Vagina (tissue), 2 donors: ENCODE data around the gene KIR2DL4.

Experiments used
- CTCF ChIP-seq, 3 experiments: fragments of 450-650 bp in 2 of 3; fragments of 200-600 bp in 1 of 3; sonication (generic) in 1 of 3; IDR thresholded peaks; one replicate each; pipeline ENCODE4 v1.5.1; 2017 to 2019; ENCODE audit warnings: antibody characterized with exemption in 3 of 3, mild to moderate bottlenecking in 2 of 3, moderate library complexity in 2 of 3
- POLR2A ChIP-seq, 2 donors: fragments of 450-650 bp; IDR thresholded peaks; one replicate each; pipeline ENCODE4 v1.6.1; 2017; ENCODE audit warnings: antibody characterized with exemption in 2 of 2, mild to moderate bottlenecking in 2 of 2, moderate library complexity in 2 of 2

- TF ChIP-seq CTCF (IDR thresholded peaks at IDR 0.05): no peak
- TF ChIP-seq POLR2A (IDR thresholded peaks at IDR 0.05): no peak
Observed at GRCh38 chr19:54850930-54851329, 47.5 kb downstream of the KIR2DL4 start.
